Right atrium auricular region (tissue), 2 donors: Measurements from ENCODE around the gene TMC7. TPM values are rescaled to one million over a fixed set of nuclear protein-coding genes. Genes with fewer than 3 reads are reported as not detected.

Experiments used
- DNase-seq: peaks from one replicate; pipeline ENCODE4 v3.0.0-alpha.2; 2019; ENCODE audit warnings: low spot score
- H3K27ac ChIP-seq, 2 donors: fragments of 200-600 bp; sonication (generic); 1 replicate in 1 of 2; 2 replicates in 1 of 2; pipeline ENCODE4 v1.5.1; 2016 to 2019
- H3K27me3 ChIP-seq, 2 donors: fragments of 200-600 bp; sonication (generic); one replicate each; pipeline versions ENCODE4 v1.5.1 to v1.6.0; 2017 to 2019
- H3K36me3 ChIP-seq: fragments of 200-600 bp; sonication (generic); one replicate; pipeline ENCODE4 v1.5.1; 2016
- H3K4me1 ChIP-seq, 2 donors: fragments of 200-600 bp; sonication (generic); one replicate each; pipeline versions ENCODE4 v1.5.1 to v1.6.0; 2017 to 2019
- H3K4me3 ChIP-seq, 2 donors: fragments of 200-600 bp; sonication (generic); 1 replicate in 1 of 2; 2 replicates in 1 of 2; pipeline ENCODE4 v1.5.1; 2017 to 2019; ENCODE audit warnings: mild to moderate bottlenecking in 1 of 2, moderate library complexity in 1 of 2
- H3K9me3 ChIP-seq, 2 donors: fragments of 200-600 bp; sonication (generic); one replicate each; pipeline ENCODE4 v1.5.1; 2019
- CTCF ChIP-seq, 2 donors: fragments of 200-600 bp; sonication (generic); IDR thresholded peaks; one replicate each; pipeline ENCODE4 v1.5.1; 2019; ENCODE audit warnings: antibody characterized with exemption in 2 of 2
- total RNA-seq, 2 donors: library from RNA; depleted of rRNA; stranded (reverse); fragments of >200 nt; gene quantifications; one replicate each; pipeline ENCODE4 v1.1.0, GENCODE V29; 2016

TMC7 gene
- total RNA-seq, 2 donors from 2014 or later = 0.56 to 0.63 TPM

- no peaks in the 10 kb centered on the region for H3K36me3 ChIP-seq
- no peaks in the 10 kb centered on the region for H3K4me1 ChIP-seq
- H3K9me3 ChIP-seq = no peaks in the 10 kb centered on the region
- TF ChIP-seq CTCF (IDR thresholded peaks at IDR 0.05) = no peak
- no peak overlapping the region for H3K4me3 ChIP-seq
- DNase-seq = no peak
- no peak overlapping the region for H3K27ac ChIP-seq
- no peaks in the 10 kb centered on the region for H3K27me3 ChIP-seq
These were observed 48.0 kb downstream of the TMC7 start for GRCh38 chr16:19031738-19032137.

GRCh38 chr16:19033761-19034160 is 50.0 kb downstream of the TMC7 start:
- no peak for DNase-seq
- TF ChIP-seq CTCF (IDR thresholded peaks at IDR 0.05) = no peak
- Histone ChIP-seq H3K36me3 (no peaks in the 10 kb centered on the region), H3K27ac (no peak overlapping the region), H3K9me3 (no peaks in the 10 kb centered on the region), H3K27me3 (no peaks in the 10 kb centered on the region), H3K4me3 (no peak overlapping the region), H3K4me1 (no peaks in the 10 kb centered on the region)

- Histone ChIP-seq H3K4me1 (no peaks in the 10 kb centered on the region), H3K27ac (no peak overlapping the region), H3K27me3 (no peaks in the 10 kb centered on the region), H3K36me3 (no peaks in the 10 kb centered on the region), H3K4me3 (no peak overlapping the region), H3K9me3 (no peaks in the 10 kb centered on the region)
- DNase-seq = no peak
- no peak for TF ChIP-seq CTCF (IDR thresholded peaks at IDR 0.05)
These were observed 56.7 kb downstream of the TMC7 start for GRCh38 chr16:19040400-19040799.

GRCh38 chr16:19044769-19045168 is 61.0 kb downstream of the TMC7 start:
- Histone ChIP-seq H3K27ac (no peak overlapping the region), H3K9me3 (no peaks in the 10 kb centered on the region), H3K27me3 (no peaks in the 10 kb centered on the region), H3K4me1 (no peaks in the 10 kb centered on the region), H3K4me3 (no peak overlapping the region), H3K36me3 (no peaks in the 10 kb centered on the region)
- DNase-seq = no peak
- TF ChIP-seq CTCF (IDR thresholded peaks at IDR 0.05) = no peak

GRCh38 chr16:19046062-19046461 is 62.3 kb downstream of the TMC7 start:
- H3K27me3 ChIP-seq = no peaks in the 10 kb centered on the region
- no peaks in the 10 kb centered on the region for H3K9me3 ChIP-seq
- DNase-seq = no peak
- no peaks in the 10 kb centered on the region for H3K4me1 ChIP-seq
- no peak overlapping the region for H3K4me3 ChIP-seq
- no peak for TF ChIP-seq CTCF (IDR thresholded peaks at IDR 0.05)
- no peaks in the 10 kb centered on the region for H3K36me3 ChIP-seq
- H3K27ac ChIP-seq = no peak overlapping the region

- Histone ChIP-seq H3K36me3 (no peaks in the 10 kb centered on the region), H3K27ac (no peak overlapping the region), H3K4me1 (no peaks in the 10 kb centered on the region), H3K9me3 (no peaks in the 10 kb centered on the region), H3K4me3 (no peak overlapping the region), H3K27me3 (no peaks in the 10 kb centered on the region)
- no peak for TF ChIP-seq CTCF (IDR thresholded peaks at IDR 0.05)
- DNase-seq = no peak
These were observed 79.0 kb downstream of the TMC7 start for GRCh38 chr16:19062706-19063105.
